Osteoblast (primary cell): ENCODE results near the gene FBLIM1. TPM values are rescaled to one million over a fixed set of nuclear protein-coding genes. Genes with fewer than 3 reads are reported as not detected.

Source experiments
- DNase-seq: peaks from one replicate; pipeline ENCODE4 v3.0.0; 2011; ENCODE audit warnings: low spot score, mixed read lengths; ENCODE audit not compliant: insufficient read length; ENCODE audit errors: missing footprints
- H2AFZ ChIP-seq: 2 replicates; pipeline ENCODE4 v1.6.0; 2011; ENCODE audit warnings: mild to moderate bottlenecking, low read length
- H3K27ac ChIP-seq: 2 replicates; pipeline ENCODE4 v1.5.1; 2011; ENCODE audit warnings: mild to moderate bottlenecking, low read depth, low read length, moderate library complexity
- H3K27me3 ChIP-seq: 2 replicates; pipeline ENCODE4 v1.6.0; 2012; ENCODE audit warnings: mild to moderate bottlenecking, control low read depth, inconsistent platforms, low read length, moderate library complexity; ENCODE audit not compliant: insufficient read depth
- H3K36me3 ChIP-seq: 2 replicates; pipeline ENCODE4 v1.5.1; 2011; ENCODE audit warnings: mild to moderate bottlenecking, low read length, control low read depth, moderate library complexity; ENCODE audit not compliant: insufficient read depth
- H3K4me1 ChIP-seq: 2 replicates; pipeline ENCODE4 v1.5.1; 2011; ENCODE audit warnings: mild to moderate bottlenecking, low read length, control low read depth, moderate library complexity; ENCODE audit not compliant: insufficient read depth
- H3K4me2 ChIP-seq: 2 replicates; pipeline ENCODE4 v1.6.0; 2011; ENCODE audit warnings: mild to moderate bottlenecking, low read length; ENCODE audit not compliant: insufficient read depth
- H3K4me3 ChIP-seq: fragments of 200-600 bp; sonication (generic); 3 replicates; pipeline ENCODE4 v1.5.1; 2012; ENCODE audit warnings: mild to moderate bottlenecking, low read length, inconsistent platforms; ENCODE audit not compliant: insufficient read depth
- H3K79me2 ChIP-seq: 2 replicates; pipeline ENCODE4 v1.6.0; 2012; ENCODE audit warnings: mild to moderate bottlenecking, low read length, control low read depth, inconsistent platforms; ENCODE audit not compliant: insufficient read depth
- H3K9me3 ChIP-seq: 2 replicates; pipeline ENCODE4 v1.5.1; 2011; ENCODE audit warnings: low read depth, low read length, control low read depth
- H4K20me1 ChIP-seq: 2 replicates; pipeline ENCODE4 v1.6.0; 2012; ENCODE audit warnings: mild to moderate bottlenecking, low read length, control low read depth; ENCODE audit not compliant: insufficient read depth
- total RNA-seq: library from RNA; depleted of rRNA; stranded (reverse); fragments of >200 nt; gene quantifications from 2 replicates; pipeline ENCODE4 v1.2.3, GENCODE V29; 2012
- TF ChIP-seq, protein P1 (sequence below): IDR thresholded peaks from 2 replicates; pipeline ENCODE4 v1.5.1; 2011; ENCODE audit warnings: mild to moderate bottlenecking, low read depth, low read length, moderate library complexity; ENCODE audit errors: extremely low read depth

FBLIM1 gene
- total RNA-seq, 1 donor = 121 TPM

DNA sequence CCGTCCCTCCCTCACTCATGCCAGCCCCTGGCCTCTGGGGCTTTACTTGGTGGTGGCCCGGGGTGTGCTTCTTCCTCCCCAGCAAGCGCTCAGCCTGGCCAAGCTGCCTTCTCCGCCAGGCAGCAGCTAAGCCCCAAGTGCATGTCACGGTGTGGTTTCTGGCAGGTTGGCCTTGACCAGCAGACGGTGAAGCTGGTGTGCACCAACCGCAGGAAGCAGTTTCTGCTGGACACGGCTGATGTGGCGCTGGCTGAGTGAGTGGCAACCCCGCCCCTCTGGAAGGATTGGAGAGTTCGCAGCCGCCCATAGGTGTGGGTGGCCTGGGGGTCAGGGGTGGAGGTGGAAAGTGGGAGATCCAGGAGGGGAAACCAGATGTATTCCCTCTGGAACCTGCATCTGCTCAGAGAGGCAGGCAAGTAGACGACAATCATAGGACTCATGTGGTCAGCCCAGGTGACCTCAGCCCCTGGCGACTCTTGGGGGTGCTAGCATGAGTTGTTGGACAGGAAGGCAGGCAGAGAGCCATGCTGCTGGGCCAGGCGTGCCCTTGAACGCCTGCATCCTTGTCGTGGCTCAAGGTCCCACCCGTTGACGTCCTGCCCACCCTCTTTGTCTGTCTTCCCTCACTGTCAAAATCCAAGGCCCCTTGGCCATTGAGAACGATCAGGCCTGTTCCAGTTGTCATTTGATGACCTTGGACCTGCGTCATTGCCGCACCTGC, 29.5 kb upstream of the FBLIM1 start:
- H3K27me3 ChIP-seq = no peaks in the 10 kb centered on the region
- no peak overlapping the region for H2AFZ ChIP-seq
- H3K9me3 ChIP-seq = no peaks in the 10 kb centered on the region
- H3K4me3 ChIP-seq = no peak overlapping the region
- H3K36me3 ChIP-seq = peaks cover 66% of the 10 kb centered on the region
- DNase-seq = peak; percentile 72
- no peak overlapping the region for H3K4me2 ChIP-seq
- no peaks in the 10 kb centered on the region for H3K4me1 ChIP-seq
- TF ChIP-seq, protein P1, sequence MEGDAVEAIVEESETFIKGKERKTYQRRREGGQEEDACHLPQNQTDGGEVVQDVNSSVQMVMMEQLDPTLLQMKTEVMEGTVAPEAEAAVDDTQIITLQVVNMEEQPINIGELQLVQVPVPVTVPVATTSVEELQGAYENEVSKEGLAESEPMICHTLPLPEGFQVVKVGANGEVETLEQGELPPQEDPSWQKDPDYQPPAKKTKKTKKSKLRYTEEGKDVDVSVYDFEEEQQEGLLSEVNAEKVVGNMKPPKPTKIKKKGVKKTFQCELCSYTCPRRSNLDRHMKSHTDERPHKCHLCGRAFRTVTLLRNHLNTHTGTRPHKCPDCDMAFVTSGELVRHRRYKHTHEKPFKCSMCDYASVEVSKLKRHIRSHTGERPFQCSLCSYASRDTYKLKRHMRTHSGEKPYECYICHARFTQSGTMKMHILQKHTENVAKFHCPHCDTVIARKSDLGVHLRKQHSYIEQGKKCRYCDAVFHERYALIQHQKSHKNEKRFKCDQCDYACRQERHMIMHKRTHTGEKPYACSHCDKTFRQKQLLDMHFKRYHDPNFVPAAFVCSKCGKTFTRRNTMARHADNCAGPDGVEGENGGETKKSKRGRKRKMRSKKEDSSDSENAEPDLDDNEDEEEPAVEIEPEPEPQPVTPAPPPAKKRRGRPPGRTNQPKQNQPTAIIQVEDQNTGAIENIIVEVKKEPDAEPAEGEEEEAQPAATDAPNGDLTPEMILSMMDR = no peak
- no peaks in the 10 kb centered on the region for H3K79me2 ChIP-seq
- H3K27ac ChIP-seq = no peak overlapping the region
- H4K20me1 ChIP-seq = no peaks in the 10 kb centered on the region

DNA sequence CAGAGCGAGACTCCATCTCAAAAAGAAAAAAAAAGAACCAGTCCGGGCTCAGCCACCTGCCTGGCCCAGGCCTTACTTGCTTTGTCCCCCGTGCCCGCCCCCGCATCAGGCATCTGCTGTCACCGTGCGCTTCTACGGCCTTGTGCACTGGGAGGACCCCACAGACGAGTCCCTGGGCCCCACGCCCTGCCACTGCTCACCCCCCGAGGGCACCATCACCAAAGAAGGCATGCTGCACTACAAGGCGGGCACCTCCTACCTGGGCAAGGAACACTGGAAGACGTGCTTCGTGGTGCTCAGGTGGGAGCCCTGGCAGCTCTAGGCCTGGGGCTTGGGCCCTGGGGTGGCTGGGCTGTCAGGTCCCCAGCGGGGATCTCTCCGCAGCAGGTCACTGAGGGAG, 28.2 kb upstream of the FBLIM1 start:
- H3K9me3 ChIP-seq = no peaks in the 10 kb centered on the region
- TF ChIP-seq, protein P1 = no peak

DNA sequence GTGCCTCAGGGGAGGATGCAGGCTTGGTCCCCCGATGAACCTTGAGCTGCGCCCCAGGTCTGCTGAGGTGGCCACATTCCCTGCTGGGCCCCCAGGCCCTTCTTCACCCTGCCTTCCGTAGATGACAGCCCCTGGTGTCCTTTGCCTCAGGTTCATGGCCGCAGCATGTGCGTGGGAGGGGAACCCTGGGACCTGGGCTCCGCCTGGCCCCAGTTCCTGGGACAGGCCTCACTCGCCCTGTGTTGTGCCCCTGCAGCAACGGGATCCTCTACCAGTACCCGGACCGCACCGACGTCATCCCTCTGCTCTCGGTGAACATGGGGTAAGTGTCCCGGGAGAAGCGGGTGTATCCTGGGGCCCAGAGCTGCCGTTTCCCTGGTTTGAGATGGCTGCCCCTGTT, 27.7 kb upstream of the FBLIM1 start:
- Histone ChIP-seq H2AFZ (no peak overlapping the region), H3K9me3 (no peaks in the 10 kb centered on the region), H3K79me2 (no peaks in the 10 kb centered on the region), H3K27ac (no peak overlapping the region), H4K20me1 (no peaks in the 10 kb centered on the region), H3K4me3 (no peak overlapping the region), H3K27me3 (no peaks in the 10 kb centered on the region), H3K4me1 (no peaks in the 10 kb centered on the region), H3K36me3 (peaks cover 66% of the 10 kb centered on the region), H3K4me2 (no peak overlapping the region)
- DNase-seq = no peak
- TF ChIP-seq, protein P1 = no peak

More for the DNA sequence above, 28.2 kb upstream of the FBLIM1 start:
- no peaks in the 10 kb centered on the region for H3K27me3 ChIP-seq
- H3K36me3 ChIP-seq = peaks cover 66% of the 10 kb centered on the region
- no peaks in the 10 kb centered on the region for H3K79me2 ChIP-seq
- H3K4me2 ChIP-seq = no peak overlapping the region
- H3K4me1 ChIP-seq = no peaks in the 10 kb centered on the region
- H3K27ac ChIP-seq = no peak overlapping the region
- no peak overlapping the region for H3K4me3 ChIP-seq
- H2AFZ ChIP-seq = no peak overlapping the region
- H4K20me1 ChIP-seq = no peaks in the 10 kb centered on the region
- DNase-seq = peak; percentile 75

DNA sequence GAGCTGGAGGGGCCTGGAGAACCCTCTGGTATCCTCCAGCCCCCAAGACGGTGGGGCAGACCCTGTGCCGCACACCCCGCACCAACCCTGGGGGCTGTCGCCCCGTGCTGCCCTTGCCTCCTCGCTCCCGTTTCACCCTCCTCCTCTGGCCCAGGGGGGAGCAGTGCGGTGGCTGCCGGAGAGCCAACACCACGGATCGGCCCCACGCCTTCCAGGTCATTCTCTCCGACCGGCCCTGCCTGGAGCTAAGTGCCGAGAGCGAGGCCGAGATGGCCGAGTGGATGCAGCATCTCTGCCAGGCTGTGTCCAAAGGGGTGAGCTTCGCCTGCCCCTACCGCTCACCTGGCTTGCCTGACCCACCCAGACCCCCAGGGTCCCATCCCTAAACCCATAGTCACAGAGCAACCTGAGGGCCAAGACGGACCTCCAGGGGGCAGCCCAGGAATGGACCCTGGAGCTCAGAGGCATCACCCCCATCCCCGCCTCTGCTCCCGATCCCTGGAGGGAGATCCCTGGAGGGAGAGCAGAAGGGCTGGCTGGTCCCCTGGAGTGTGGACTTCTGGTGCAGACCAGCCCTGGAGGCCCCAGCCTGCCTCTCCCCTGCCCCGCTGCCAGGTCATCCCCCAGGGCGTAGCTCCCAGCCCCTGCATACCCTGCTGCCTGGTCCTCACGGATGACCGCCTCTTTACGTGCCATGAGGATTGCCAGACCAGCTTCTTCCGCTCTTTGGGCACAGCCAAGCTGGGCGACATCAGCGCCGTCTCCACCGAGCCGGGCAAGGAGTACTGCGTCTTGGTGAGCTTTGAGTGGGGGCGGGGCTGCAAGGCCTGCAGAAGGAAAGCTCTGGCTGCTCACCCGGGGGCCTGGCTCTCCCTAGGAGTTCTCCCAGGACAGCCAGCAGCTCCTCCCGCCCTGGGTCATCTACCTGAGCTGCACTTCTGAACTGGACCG, 26.6 kb upstream of the FBLIM1 start:
- Histone ChIP-seq H3K36me3 (peaks cover 60% of the 10 kb centered on the region), H3K9me3 (no peaks in the 10 kb centered on the region), H3K4me3 (no peak overlapping the region), H4K20me1 (no peaks in the 10 kb centered on the region), H2AFZ (no peak overlapping the region), H3K27me3 (no peaks in the 10 kb centered on the region), H3K4me1 (no peaks in the 10 kb centered on the region), H3K79me2 (no peaks in the 10 kb centered on the region), H3K4me2 (no peak overlapping the region), H3K27ac (no peak overlapping the region)
- TF ChIP-seq, protein P1 = no peak
- DNase-seq = peak; percentile 84
